GM18502 (cell line): ENCODE data around the gene KCNH8.

Experiments used
- ATAC-seq: cut with Tn5 transposase; IDR thresholded peaks from one replicate; pipeline ENCODE4 v1.9.1; 2021; ENCODE audit warnings: mild to moderate bottlenecking; ENCODE audit not compliant: unreplicated experiment, poor library complexity

Gene KCNH8

DNA sequence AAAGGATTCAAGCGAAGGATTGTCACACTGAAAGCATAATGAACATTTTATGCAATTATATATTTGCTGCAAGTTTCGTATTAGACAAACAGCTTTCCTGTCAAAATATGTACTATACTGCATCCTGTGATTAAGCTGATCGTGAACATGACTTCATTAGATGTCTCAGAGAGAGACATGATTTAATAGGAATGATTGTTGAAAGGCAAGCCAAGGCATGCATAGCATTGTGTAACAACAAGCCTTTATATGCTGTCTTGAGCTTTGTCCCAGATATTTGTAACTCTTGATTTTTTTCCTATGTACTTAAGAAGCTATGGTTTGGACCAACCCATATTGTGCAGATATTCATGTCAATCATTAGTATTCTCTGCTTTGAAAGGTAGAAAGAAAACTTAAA lies 309.1 kb downstream of the KCNH8 start:
- no peak for ATAC-seq

- ATAC-seq: no peak
Measured at GRCh38 chr3:19467761-19468160, 319.5 kb downstream of the KCNH8 start.

GRCh38 chr3:19471138-19471537 lies 322.8 kb downstream of the KCNH8 start:
- ATAC-seq: no peak

GRCh38 chr3:19473971-19474580 lies 325.8 kb downstream of the KCNH8 start:
- no peak for ATAC-seq

DNA sequence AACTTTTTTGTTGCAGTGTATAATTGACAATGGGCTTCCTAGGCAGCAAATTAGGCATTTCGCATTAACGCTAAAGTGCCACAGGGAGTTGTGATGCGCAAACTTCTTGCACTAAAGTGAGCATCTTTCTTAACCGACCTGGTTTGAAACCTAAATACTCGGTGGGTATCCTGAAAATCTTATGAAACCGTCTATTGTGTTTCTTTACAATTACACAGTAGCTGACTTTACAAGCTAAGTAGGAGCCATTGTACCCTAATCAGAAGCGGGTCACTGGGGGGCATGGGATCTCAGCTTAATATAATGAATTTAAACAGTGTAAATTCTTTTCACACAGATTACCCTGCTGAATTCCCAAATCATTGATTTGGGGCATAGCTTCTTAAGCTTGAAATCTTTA lies 328.0 kb downstream of the KCNH8 start:
- no peak for ATAC-seq

DNA sequence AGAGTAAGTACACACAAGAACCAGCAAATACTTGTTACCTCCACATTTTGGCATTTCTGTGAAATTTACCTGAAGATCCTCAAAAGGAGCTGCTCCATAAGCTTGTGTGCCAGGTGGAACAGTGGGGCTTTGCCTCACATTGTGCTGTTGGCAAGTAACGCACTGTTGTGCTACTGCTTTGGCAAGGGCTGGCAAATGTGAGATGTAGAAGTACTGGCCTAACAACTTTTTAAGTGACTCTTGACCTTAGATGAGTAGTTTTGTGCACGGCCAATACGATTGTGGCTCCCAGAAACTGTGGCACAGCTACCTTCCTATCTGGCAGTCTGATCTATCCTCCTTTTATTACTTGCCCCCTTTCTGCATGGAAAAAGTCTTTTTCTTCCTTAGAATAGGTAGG lies 337.0 kb downstream of the KCNH8 start:
- ATAC-seq: no peak

DNA sequence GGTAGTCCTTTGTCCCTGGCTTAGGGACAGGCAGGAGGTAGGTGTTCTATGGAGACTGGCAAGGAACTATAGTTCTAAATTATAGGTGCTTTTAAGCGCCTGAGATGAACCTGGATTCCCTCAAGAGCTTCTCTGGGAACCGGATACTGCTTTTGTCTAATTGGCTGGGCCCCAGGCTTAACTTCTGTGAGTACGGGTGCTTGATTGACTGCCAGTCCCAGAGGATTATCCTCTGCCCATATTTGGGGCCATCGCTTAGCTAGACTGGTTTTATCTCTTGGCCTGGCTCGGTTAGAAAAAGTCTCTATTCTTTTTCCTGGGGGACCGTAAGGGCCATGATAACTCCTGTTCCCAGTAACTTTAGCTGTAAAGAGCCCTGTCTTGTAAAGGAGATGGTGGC lies 339.1 kb downstream of the KCNH8 start:
- no peak for ATAC-seq

DNA sequence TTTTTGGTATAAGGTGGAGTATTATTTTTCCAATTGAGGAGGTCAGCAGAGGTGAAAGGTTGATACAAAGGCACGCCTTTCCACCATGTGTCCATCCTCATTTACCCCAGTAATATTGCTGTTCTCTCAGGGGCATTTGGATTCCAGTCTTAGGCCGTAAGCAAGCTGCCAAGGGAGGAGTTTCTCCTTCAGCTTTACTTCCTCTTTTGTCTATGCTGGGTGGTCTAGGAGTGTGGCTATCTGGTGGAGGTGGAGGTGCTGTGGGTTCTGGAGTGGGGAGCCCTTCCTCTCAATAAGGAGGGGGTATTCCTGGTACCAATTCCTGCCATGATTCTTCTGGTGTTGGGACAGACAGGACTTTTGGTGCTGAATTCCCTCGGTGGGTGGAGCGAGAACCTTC lies 340.6 kb downstream of the KCNH8 start:
- ATAC-seq: no peak

GRCh38 chr3:19489936-19490335 lies 341.6 kb downstream of the KCNH8 start:
- no peak for ATAC-seq

GRCh38 chr3:19506171-19506570 lies 357.9 kb downstream of the KCNH8 start:
- ATAC-seq: peak; percentile 59

DNA sequence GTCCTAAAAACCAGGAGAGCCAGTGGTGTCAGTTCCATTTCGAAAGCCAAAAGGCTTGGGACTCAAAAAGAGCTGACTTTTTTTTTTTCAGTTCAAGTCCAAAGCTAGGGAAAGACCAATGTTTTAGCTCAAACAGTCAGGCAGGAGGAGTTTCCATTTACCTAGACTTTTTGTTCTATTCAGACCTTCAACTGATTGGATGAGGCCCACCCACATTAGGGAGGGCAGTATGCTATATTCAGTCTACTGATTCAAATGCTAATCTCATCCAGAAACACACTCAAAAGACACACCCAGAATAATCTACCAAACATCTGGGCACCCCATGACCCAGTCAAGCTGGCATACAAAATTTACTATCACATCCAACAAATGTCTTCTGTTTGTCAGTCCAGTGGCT lies 374.0 kb downstream of the KCNH8 start:
- no peak for ATAC-seq

GRCh38 chr3:19526071-19526470 lies 377.8 kb downstream of the KCNH8 start:
- ATAC-seq: no peak

GRCh38 chr3:19527746-19528145 lies 379.4 kb downstream of the KCNH8 start:
- no peak for ATAC-seq

DNA sequence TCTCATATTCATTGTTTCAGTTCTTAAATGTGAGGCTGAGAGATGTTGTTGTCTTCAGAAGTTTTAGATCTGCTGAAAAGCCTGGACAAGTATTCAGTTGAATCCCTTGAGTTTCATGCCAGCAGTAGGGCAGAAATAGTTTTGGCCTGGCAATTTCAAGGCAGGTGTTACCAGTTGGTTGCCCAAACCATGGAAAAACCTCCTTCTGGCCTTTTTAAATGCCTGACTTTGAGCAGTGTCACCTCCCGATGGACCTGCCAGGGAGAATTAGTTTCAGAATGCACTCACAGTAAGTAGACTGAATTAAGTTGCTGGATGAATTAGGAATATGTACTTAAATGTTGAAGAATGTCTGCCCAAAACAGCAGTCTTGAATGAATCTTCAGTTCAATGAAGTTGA lies 383.1 kb downstream of the KCNH8 start:
- ATAC-seq: no peak

- peak; percentile 66 for ATAC-seq
Measured at GRCh38 chr3:19539518-19540392, 391.4 kb downstream of the KCNH8 start.

DNA sequence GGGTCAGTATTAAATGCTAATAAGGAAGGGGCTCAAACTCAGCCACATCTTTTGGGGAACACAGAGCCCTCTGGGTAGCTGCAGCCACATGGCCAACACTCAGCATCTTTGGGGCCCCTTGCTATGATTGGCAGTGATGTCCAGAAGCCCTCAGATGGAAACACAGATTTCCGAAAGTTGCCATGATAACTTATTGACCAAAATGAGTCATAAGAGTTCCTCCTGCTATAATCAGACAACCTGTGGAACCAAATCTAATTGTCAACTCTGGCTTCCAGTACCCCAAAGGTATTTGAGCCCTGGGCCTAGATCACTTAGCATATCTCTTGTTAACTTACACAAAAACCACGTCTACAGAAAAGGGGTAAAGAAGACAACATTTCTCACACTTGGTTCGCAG lies 392.2 kb downstream of the KCNH8 start:
- peak; percentile 41 for ATAC-seq

DNA sequence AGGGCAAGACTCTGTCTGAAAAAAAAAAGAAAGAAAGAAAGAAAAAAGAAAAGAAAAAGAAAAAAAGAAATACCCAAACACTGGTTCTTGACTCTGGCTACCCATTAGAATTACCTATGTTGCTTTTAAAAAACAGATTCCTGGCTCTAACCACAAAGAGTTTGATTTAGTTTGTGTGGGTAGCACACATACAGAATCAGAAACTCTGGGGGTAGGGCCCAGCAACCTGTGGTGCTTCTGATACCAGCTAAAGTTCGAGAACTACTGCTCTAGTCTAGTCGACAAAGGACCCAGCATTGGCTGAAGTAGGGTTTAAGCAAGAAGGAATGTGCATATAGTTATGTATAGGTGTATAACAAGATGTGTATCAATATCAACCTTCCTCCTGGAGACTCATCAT lies 393.0 kb downstream of the KCNH8 start:
- ATAC-seq: no peak

DNA sequence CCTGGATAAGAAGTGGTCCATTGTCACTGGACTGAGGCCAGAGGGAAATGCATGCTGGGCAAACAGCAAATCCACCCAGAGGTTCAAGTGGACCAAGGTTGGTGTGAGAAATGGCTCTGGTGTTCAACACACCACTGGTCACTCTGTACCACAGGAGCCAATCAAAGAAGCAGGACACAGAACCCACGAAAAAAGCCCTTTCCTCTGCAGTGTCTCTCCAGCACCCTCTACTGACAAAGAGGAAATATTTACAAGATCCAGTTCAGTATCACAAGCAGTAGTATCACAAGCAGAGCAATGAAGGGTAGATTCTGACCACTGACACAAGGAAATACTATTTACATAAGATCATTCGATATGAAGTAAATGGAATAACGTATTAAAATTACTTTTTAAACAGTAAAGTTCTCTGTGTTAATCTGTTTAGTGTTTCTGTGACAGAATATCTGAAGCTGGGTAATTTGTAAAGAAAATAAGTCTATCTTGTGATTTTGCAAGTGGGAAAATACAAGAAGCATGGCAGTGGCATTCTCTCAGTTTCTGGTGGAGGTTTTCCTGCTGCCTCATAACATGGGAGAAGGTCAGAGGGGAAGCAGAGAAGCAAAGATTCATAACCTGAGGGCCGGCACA lies 395.0 kb downstream of the KCNH8 start:
- peak; percentile 45 for ATAC-seq

- no peak for ATAC-seq
Measured at GRCh38 chr3:19547665-19548464, 399.6 kb downstream of the KCNH8 start.

- peak; percentile 97 for ATAC-seq
Measured at GRCh38 chr3:19559724-19560442, 411.6 kb downstream of the KCNH8 start.
